Fibroblast of lung (primary cell): ENCODE measurements around the gene HAAO. TPM values are rescaled to one million over a fixed set of nuclear protein-coding genes. Genes with fewer than 3 reads are reported as not detected.

ENCODE experiments used
- DNase-seq, 2 donors: peaks; one replicate each; pipeline versions ENCODE4 v3.0.0 to v3.0.0-alpha.2; 2010; ENCODE audit warnings: low read depth in 2 of 2
- H2AFZ ChIP-seq: 2 replicates; pipeline ENCODE4 v1.5.1; 2012; ENCODE audit warnings: low read length, control low read depth, inconsistent platforms
- H3K27ac ChIP-seq: 2 replicates; pipeline ENCODE4 v1.5.1; 2011; ENCODE audit warnings: low read length, control low read depth; ENCODE audit not compliant: insufficient read depth
- H3K27me3 ChIP-seq: 2 replicates; pipeline ENCODE4 v1.5.1; 2011; ENCODE audit warnings: mild to moderate bottlenecking, low read length; ENCODE audit not compliant: control insufficient read depth, insufficient read depth
- H3K36me3 ChIP-seq: 2 replicates; pipeline ENCODE4 v1.5.1; 2011; ENCODE audit warnings: low read length; ENCODE audit not compliant: control insufficient read depth, insufficient read depth
- H3K4me1 ChIP-seq: 2 replicates; pipeline ENCODE4 v1.5.1; 2011; ENCODE audit warnings: low read length; ENCODE audit not compliant: control insufficient read depth, insufficient read depth; ENCODE audit errors: extremely low read depth
- H3K4me2 ChIP-seq: 2 replicates; pipeline ENCODE4 v1.5.1; 2011; ENCODE audit warnings: low read length, control low read depth; ENCODE audit not compliant: insufficient read depth; ENCODE audit errors: extremely low read depth
- H3K4me3 ChIP-seq, 4 experiments: fragments of 200-600 bp in 1 of 4; sonication (generic) in 1 of 4; replicated peaks in 1 of 4; 2 replicates each; pipeline ENCODE4 v1.5.1; 2011 to 2016; ENCODE audit warnings: low read length in 4 of 4, low read depth in 3 of 4, mild to moderate bottlenecking in 3 of 4, control low read depth in 2 of 4, inconsistent platforms in 1 of 4, mixed read lengths in 1 of 4; ENCODE audit not compliant: insufficient read depth in 1 of 4; ENCODE audit errors: control extremely low read depth in 1 of 4
- H3K79me2 ChIP-seq: 2 replicates; pipeline ENCODE4 v1.5.1; 2012; ENCODE audit warnings: mild to moderate bottlenecking, low read length, inconsistent platforms; ENCODE audit not compliant: control insufficient read depth, insufficient read depth
- H3K9ac ChIP-seq: 2 replicates; pipeline ENCODE4 v1.5.1; 2011; ENCODE audit warnings: mild to moderate bottlenecking, low read length, control low read depth; ENCODE audit not compliant: insufficient read depth
- H3K9me3 ChIP-seq: 2 replicates; pipeline ENCODE4 v1.5.1; 2012; ENCODE audit warnings: low read depth, low read length; ENCODE audit not compliant: control insufficient read depth, insufficient read depth
- H4K20me1 ChIP-seq: 2 replicates; pipeline ENCODE4 v1.5.1; 2011; ENCODE audit warnings: low read length; ENCODE audit not compliant: control insufficient read depth, insufficient read depth; ENCODE audit errors: extremely low read depth
- EZH2 ChIP-seq: IDR thresholded peaks from 2 replicates; pipeline ENCODE4 v1.5.1; 2012; ENCODE audit warnings: low read length, control low read depth, mild to moderate bottlenecking; ENCODE audit errors: missing control alignments
- polyA plus RNA-seq, 2 donors: library from polyadenylated mRNA; depleted of rRNA in 1 of 2; stranded (reverse) in 1 of 2; unstranded in 1 of 2; fragments of >200 nt; gene quantifications; 2 replicates each; pipeline ENCODE4 v1.2.1, GENCODE V29; 2011 to 2012; ENCODE audit warnings: missing spikeins in 1 of 2
- total RNA-seq: library from RNA; depleted of rRNA; stranded (reverse); fragments of >200 nt; gene quantifications from 2 replicates; pipeline ENCODE4 v1.2.1, GENCODE V29; 2014
- TF ChIP-seq, protein P1 (sequence below), 2 donors: IDR thresholded peaks in 1 of 2; conservative IDR thresholded peaks in 1 of 2; 1 replicate in 1 of 2; 2 replicates in 1 of 2; pipeline ENCODE4 v1.5.1; 2011 to 2012; ENCODE audit warnings: low read length in 2 of 2, control low read depth in 1 of 2, inconsistent platforms in 1 of 2, low read depth in 1 of 2, mild to moderate bottlenecking in 1 of 2

HAAO gene
- total and polyA plus RNA-seq, 2 donors (not counting 1 experiment from before 2014, with no cell fraction given), result 0.58 to 4.1 TPM

DNA sequence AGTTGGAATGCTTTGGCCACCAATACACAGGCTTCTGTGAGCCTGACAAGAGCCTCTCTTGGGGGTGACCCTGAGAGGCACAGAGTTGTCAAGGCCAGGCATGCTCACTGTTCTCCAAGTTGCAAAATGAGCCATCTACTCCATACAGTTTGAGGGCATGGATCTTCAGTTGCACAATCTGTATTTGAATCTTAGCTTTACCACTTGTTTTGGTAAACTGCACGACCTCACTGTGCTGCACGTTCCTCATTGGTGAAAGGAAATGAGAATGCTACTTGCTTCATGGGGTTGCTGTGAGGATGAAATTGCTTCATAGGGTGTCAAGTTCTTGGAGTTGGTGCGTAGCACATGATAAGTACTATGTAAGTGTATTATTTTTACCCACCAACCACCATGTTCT lies 12.0 kb upstream of the HAAO start:
- peak in 1 of 2 donors; percentile 80 for DNase-seq
- Histone ChIP-seq H4K20me1 (no peaks in the 10 kb centered on the region), H3K4me1 (peaks cover 4% of the 10 kb centered on the region), H3K27me3 (peaks cover 4% of the 10 kb centered on the region), H3K4me2 (no peak overlapping the region), H3K79me2 (no peaks in the 10 kb centered on the region), H3K9me3 (no peaks in the 10 kb centered on the region), H3K9ac (no peak overlapping the region), H3K4me3 (no peak overlapping the region), H3K36me3 (no peaks in the 10 kb centered on the region), H3K27ac (no peak overlapping the region), H2AFZ (no peak overlapping the region)
- TF ChIP-seq, protein P1, sequence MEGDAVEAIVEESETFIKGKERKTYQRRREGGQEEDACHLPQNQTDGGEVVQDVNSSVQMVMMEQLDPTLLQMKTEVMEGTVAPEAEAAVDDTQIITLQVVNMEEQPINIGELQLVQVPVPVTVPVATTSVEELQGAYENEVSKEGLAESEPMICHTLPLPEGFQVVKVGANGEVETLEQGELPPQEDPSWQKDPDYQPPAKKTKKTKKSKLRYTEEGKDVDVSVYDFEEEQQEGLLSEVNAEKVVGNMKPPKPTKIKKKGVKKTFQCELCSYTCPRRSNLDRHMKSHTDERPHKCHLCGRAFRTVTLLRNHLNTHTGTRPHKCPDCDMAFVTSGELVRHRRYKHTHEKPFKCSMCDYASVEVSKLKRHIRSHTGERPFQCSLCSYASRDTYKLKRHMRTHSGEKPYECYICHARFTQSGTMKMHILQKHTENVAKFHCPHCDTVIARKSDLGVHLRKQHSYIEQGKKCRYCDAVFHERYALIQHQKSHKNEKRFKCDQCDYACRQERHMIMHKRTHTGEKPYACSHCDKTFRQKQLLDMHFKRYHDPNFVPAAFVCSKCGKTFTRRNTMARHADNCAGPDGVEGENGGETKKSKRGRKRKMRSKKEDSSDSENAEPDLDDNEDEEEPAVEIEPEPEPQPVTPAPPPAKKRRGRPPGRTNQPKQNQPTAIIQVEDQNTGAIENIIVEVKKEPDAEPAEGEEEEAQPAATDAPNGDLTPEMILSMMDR (conservative IDR thresholded peaks at IDR 0.05 in 1 of 2, IDR thresholded peaks at IDR 0.05 in 1 of 2; ENCODE audit: low read depth in 1 of 2, low read length in 2 of 2), result no peak
- TF ChIP-seq EZH2, result no peak

DNA sequence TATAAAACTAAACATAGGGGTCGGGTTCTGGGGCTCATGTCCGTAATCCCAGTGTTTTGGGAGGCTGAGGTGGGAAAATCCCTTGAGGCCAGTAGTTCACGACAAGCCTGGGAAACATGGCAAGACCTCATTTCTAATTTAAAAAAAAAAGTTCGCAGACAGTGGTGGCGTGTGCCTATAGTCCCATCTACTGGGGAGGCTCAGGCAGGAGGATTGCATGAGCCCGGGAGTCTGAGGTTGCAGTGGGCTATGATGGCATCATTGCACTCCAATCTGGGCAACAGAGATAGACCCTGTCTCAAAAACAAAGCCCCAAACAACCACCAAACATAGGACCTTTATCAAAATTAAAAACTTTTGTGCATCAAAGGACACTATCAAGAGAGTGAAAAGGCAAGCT lies 9.8 kb upstream of the HAAO start:
- Histone ChIP-seq H2AFZ (no peak overlapping the region), H3K9me3 (no peaks in the 10 kb centered on the region), H3K4me1 (no peaks in the 10 kb centered on the region), H3K27me3 (peaks cover 4% of the 10 kb centered on the region), H3K4me2 (no peak overlapping the region), H3K79me2 (no peaks in the 10 kb centered on the region), H3K9ac (no peak overlapping the region), H4K20me1 (no peaks in the 10 kb centered on the region), H3K4me3 (no peak overlapping the region), H3K27ac (no peak overlapping the region), H3K36me3 (no peaks in the 10 kb centered on the region)
- no peak for TF ChIP-seq EZH2
- TF ChIP-seq, protein P1 (conservative IDR thresholded peaks at IDR 0.05 in 1 of 2, IDR thresholded peaks at IDR 0.05 in 1 of 2; ENCODE audit: low read depth in 1 of 2, low read length in 2 of 2), result no peak
- DNase-seq, result no peak

DNA sequence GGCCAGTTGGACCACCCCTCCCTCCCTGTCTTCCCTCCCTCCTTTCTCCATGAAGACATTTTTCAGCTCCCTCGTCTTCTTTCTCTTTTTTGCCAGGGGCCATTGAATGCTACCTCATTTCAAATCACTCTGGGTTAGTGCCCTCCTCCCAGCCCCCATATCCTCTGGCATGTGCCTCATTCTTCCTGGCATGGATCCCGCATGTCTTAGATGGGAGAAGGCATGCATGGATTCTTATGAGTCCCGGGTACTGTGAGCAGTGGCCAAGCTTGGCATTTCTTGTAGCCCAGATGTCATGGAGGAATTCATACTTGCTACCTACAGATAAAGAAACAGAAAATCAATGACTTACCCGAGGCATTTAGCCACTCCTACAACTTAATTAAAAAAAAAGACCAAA lies 9.0 kb upstream of the HAAO start:
- Histone ChIP-seq H3K4me1 (no peaks in the 10 kb centered on the region), H3K79me2 (no peaks in the 10 kb centered on the region), H2AFZ (no peak overlapping the region), H3K9ac (no peak overlapping the region), H3K4me2 (no peak overlapping the region), H4K20me1 (no peaks in the 10 kb centered on the region), H3K27me3 (peaks cover 4% of the 10 kb centered on the region), H3K36me3 (no peaks in the 10 kb centered on the region), H3K9me3 (no peaks in the 10 kb centered on the region), H3K27ac (no peak overlapping the region), H3K4me3 (no peak overlapping the region)
- TF ChIP-seq EZH2, result no peak
- TF ChIP-seq, protein P1 (conservative IDR thresholded peaks at IDR 0.05 in 1 of 2, IDR thresholded peaks at IDR 0.05 in 1 of 2; ENCODE audit: low read depth in 1 of 2, low read length in 2 of 2), result no peak
- DNase-seq, result no peak
